Testis (tissue), 3 donors: ENCODE data around the gene HOXA3. TPM values are rescaled to one million over a fixed set of nuclear protein-coding genes. Genes with fewer than 3 reads are reported as not detected.

ENCODE experiments used
- DNase-seq: peaks from one replicate; pipeline ENCODE4 v3.0.0-alpha.2; 2019
- H3K27ac ChIP-seq, 2 donors: fragments of 200-600 bp; sonication (generic); one replicate each; pipeline ENCODE4 v1.5.1; 2019
- H3K27me3 ChIP-seq: fragments of 200-600 bp; sonication (generic); one replicate; pipeline ENCODE4 v1.5.1; 2019
- H3K36me3 ChIP-seq: fragments of 200-600 bp; sonication (generic); one replicate; pipeline ENCODE4 v1.5.1; 2017; ENCODE audit warnings: low read depth; ENCODE audit errors: missing control alignments
- H3K4me1 ChIP-seq: fragments of 200-600 bp; sonication (generic); one replicate; pipeline ENCODE4 v1.5.1; 2019
- H3K4me3 ChIP-seq, 2 donors: fragments of 200-600 bp; sonication (generic); one replicate each; pipeline ENCODE4 v1.5.1; 2017 to 2019
- H3K9me3 ChIP-seq: fragments of 200-600 bp; sonication (generic); one replicate; pipeline ENCODE4 v1.5.1; 2017
- POLR2A ChIP-seq: fragments of 450-650 bp; IDR thresholded peaks from one replicate; pipeline ENCODE4 v1.6.1; 2017; ENCODE audit warnings: antibody characterized with exemption, mild to moderate bottlenecking, moderate library complexity
- WGBS, 2 donors: methylation state at CpG; one replicate each; pipeline ENCODE4 v1.1.5; 2018; 5-methylcytosine and 5-hydroxymethylcytosine counted together
- intact Hi-C: fragments of 100-400 bp; cut with DNase I; formaldehyde crosslinking; loops from one replicate; pipeline ENCODE4 v1.15.1; 2023; ENCODE audit warnings: low total_unique reads
- microRNA counts, 2 donors: library from miRNA; unstranded; fragments of <30 nt; microRNA quantifications; one replicate each; lab custom pipeline; 2016
- microRNA-seq, 2 donors: library from miRNA; unstranded; fragments of <30 nt; microRNA quantifications; one replicate each; pipeline ENCODE4, GENCODE V29; 2016; ENCODE audit warnings: borderline number of aligned reads in 2 of 2, borderline replicate concordance in 1 of 2
- polyA plus RNA-seq: library from polyadenylated mRNA; stranded (reverse); fragments of 350-450 nt; fragmentation: Illumina TruSeq; extraction: RNeasy Lipid Tissue Mini Kit (QIAGEN cat#74804); gene quantifications from one replicate; pipeline ENCODE4 v1.2.3, GENCODE V29; 2014; ENCODE audit warnings: low read depth, low replicate concordance; ENCODE audit not compliant: insufficient read depth
- small RNA-seq, 2 donors: library from RNA; depleted of rRNA; stranded (forward); fragments of <200 nt; gene quantifications; one replicate each; pipeline ENCODE3, GENCODE V24; 2016
- total RNA-seq, 2 donors: library from RNA; depleted of rRNA; stranded (reverse); fragments of >200 nt; gene quantifications; one replicate each; pipeline ENCODE4 v1.2.3, GENCODE V29; 2016
- TF ChIP-seq, protein P1 (sequence below), 3 experiments: fragments of 450-650 bp in 2 of 3; fragments of 200-600 bp in 1 of 3; sonication (generic) in 1 of 3; IDR thresholded peaks; one replicate each; pipeline ENCODE4 v1.5.1; 2016 to 2019; ENCODE audit warnings: antibody characterized with exemption in 3 of 3, mild to moderate bottlenecking in 2 of 3, moderate library complexity in 1 of 3

The HOXA3 gene
- total and polyA plus RNA-seq, 3 donors from 2014 or later = 0.93 to 2.8 (median 2.4) TPM

DNA sequence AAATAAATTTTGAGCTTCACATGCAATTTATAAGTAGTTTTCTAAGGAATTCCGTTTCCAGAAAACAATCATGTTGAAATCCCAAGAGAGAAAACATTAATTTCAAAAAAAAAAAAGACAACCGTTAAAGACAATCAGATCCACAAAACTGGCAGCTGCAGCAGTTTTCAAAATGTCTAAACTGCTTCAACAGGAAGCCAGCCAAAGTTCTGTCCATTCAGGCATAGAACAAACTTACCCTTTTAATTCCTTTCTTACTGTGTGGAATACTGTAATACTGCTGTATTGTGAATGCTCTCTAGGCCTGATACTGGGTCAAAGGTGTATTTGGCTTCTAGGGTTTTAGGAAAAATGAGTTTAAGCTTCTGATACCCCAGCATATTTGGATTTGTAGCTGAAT is 88.2 kb downstream of the HOXA3 start:
- 33 to 45% methylated on average over 2 of the region's 2 CpGs for WGBS, 2 donors
- TF ChIP-seq, protein P1, sequence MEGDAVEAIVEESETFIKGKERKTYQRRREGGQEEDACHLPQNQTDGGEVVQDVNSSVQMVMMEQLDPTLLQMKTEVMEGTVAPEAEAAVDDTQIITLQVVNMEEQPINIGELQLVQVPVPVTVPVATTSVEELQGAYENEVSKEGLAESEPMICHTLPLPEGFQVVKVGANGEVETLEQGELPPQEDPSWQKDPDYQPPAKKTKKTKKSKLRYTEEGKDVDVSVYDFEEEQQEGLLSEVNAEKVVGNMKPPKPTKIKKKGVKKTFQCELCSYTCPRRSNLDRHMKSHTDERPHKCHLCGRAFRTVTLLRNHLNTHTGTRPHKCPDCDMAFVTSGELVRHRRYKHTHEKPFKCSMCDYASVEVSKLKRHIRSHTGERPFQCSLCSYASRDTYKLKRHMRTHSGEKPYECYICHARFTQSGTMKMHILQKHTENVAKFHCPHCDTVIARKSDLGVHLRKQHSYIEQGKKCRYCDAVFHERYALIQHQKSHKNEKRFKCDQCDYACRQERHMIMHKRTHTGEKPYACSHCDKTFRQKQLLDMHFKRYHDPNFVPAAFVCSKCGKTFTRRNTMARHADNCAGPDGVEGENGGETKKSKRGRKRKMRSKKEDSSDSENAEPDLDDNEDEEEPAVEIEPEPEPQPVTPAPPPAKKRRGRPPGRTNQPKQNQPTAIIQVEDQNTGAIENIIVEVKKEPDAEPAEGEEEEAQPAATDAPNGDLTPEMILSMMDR (IDR thresholded peaks at IDR 0.05) = no peak
- TF ChIP-seq POLR2A = no peak
- intact Hi-C loops = no loop called here
- no peaks in the 10 kb centered on the region for H3K27me3 ChIP-seq
- no peaks in the 10 kb centered on the region for H3K4me1 ChIP-seq
- no peak overlapping the region for H3K4me3 ChIP-seq
- H3K36me3 ChIP-seq = no peaks in the 10 kb centered on the region
- H3K27ac ChIP-seq = no peak overlapping the region
- H3K9me3 ChIP-seq = no peaks in the 10 kb centered on the region
- no peak for DNase-seq

DNA sequence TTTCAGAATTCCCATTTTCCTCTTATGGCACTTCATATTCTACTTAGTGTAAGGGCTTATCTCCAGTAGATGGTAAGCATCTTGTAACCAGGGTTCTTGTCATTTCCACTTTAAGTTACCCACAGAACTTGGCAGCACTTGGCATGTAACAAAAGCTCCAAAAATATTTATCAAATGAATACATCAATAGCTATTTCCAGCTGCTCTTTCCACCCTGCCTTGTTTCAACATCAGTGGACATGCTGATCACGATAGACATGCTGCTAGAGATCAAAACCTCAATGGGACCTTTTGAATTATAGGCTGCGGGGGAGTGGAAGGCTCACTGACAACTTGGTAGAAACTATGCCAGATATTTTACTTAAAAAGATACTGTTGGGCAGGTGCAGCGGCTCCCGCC is 89.4 kb downstream of the HOXA3 start:
- intact Hi-C loops = no loop called here
- H3K27me3 ChIP-seq = no peaks in the 10 kb centered on the region
- H3K27ac ChIP-seq = no peak overlapping the region
- no peaks in the 10 kb centered on the region for H3K9me3 ChIP-seq
- no peaks in the 10 kb centered on the region for H3K4me1 ChIP-seq
- TF ChIP-seq, protein P1 (IDR thresholded peaks at IDR 0.05) = no peak
- no peak overlapping the region for H3K4me3 ChIP-seq
- 77 to 82% methylated on average over 2 to 4 of the region's 4 CpGs for WGBS, 2 donors
- DNase-seq = no peak
- H3K36me3 ChIP-seq = no peaks in the 10 kb centered on the region

MicroRNAs encoded within 50 kb of the gene (microRNA counts, 767-probe panel; counts per million panel counts)
- 0 to 152 counts per million in 2 donors for microRNA hsa-miR-196b-5p (lab: Ali Mortazavi, UCI)

Small RNA genes within 50 kb of the gene (microRNA-seq; reads per million reads assigned to microRNA genes)
- 43.8 to 62.2 reads per million in 2 donors for gene MIR196B

Small RNA genes within 50 kb of the gene (small RNA-seq; reads per million reads assigned to genes)
- gene AC004080.5 (0 reads per million in 2 donors), gene RF01977 (0 reads per million in 2 donors), gene RF02140 (0 reads per million in 2 donors), gene RF02141 (0 reads per million in 2 donors)

Other genes starting within 250 kb of the HOXA3 start
- under 1 TPM; 0.37 to 0.79 TPM for gene HOXA1, start 56.6 kb downstream of the HOXA3 start, total RNA-seq
- 0.16 TPM for gene HOXA1, start 56.6 kb downstream of the HOXA3 start, polyA plus RNA-seq
- under 1 TPM in 1 of 2 donors, not detected in 1; 0.31 TPM for gene HOXA2, start 49.9 kb downstream of the HOXA3 start, total RNA-seq
- gene HOXA2, start 49.9 kb downstream of the HOXA3 start, polyA plus RNA-seq = 0.32 TPM
- 1 to 10 TPM; 1.7 to 3.4 TPM for gene HOXA4, start 21.8 kb downstream of the HOXA3 start, total RNA-seq
- gene HOXA4, start 21.8 kb downstream of the HOXA3 start, polyA plus RNA-seq = 3.3 TPM
- under 1 TPM in 1 of 2 donors, not detected in 1; 0.63 TPM for gene HOXA5, start 8.9 kb downstream of the HOXA3 start, total RNA-seq
- 7.6 TPM for gene HOXA5, start 8.9 kb downstream of the HOXA3 start, polyA plus RNA-seq
- not detected for gene HOXA6, start 4.8 kb downstream of the HOXA3 start, total RNA-seq
- 0.37 TPM for gene HOXA6, start 4.8 kb downstream of the HOXA3 start, polyA plus RNA-seq
- gene HOXA7, start 4.1 kb upstream of the HOXA3 start, total RNA-seq = 1 to 10 TPM; 3.1 to 7.8 TPM
- gene HOXA7, start 4.1 kb upstream of the HOXA3 start, polyA plus RNA-seq = 13.1 TPM
- under 1 TPM; 0.25 to 0.39 TPM for gene HOXA9, start 13.0 kb upstream of the HOXA3 start, total RNA-seq
- gene HOXA9, start 13.0 kb upstream of the HOXA3 start, polyA plus RNA-seq = 1.0 TPM
- gene HOXA10, start 21.7 kb upstream of the HOXA3 start, total RNA-seq = 1 to 10 TPM in 1 of 2 donors, under 1 TPM in 1; 0.31 to 1.8 TPM
- 1.6 TPM for gene HOXA10, start 21.7 kb upstream of the HOXA3 start, polyA plus RNA-seq
- under 1 TPM in 1 of 2 donors, not detected in 1; 0.25 TPM for gene HOXA11, start 32.6 kb upstream of the HOXA3 start, total RNA-seq
- gene HOXA11, start 32.6 kb upstream of the HOXA3 start, polyA plus RNA-seq = 0.96 TPM
- gene HOXA13, start 47.5 kb upstream of the HOXA3 start, total RNA-seq = not detected
- 0.30 TPM for gene HOXA13, start 47.5 kb upstream of the HOXA3 start, polyA plus RNA-seq
- gene EVX1, start 90.2 kb upstream of the HOXA3 start, total RNA-seq = under 1 TPM; 0.25 to 0.63 TPM
- 1.4 TPM for gene EVX1, start 90.2 kb upstream of the HOXA3 start, polyA plus RNA-seq